HG02642 (cell line): ENCODE measurements around the gene C2CD4D.

Source experiments
- ATAC-seq: cut with Tn5 transposase; IDR thresholded peaks from one replicate; pipeline ENCODE4 v1.9.1; 2021; ENCODE audit warnings: mild to moderate bottlenecking; ENCODE audit not compliant: unreplicated experiment, poor library complexity

The C2CD4D gene

DNA sequence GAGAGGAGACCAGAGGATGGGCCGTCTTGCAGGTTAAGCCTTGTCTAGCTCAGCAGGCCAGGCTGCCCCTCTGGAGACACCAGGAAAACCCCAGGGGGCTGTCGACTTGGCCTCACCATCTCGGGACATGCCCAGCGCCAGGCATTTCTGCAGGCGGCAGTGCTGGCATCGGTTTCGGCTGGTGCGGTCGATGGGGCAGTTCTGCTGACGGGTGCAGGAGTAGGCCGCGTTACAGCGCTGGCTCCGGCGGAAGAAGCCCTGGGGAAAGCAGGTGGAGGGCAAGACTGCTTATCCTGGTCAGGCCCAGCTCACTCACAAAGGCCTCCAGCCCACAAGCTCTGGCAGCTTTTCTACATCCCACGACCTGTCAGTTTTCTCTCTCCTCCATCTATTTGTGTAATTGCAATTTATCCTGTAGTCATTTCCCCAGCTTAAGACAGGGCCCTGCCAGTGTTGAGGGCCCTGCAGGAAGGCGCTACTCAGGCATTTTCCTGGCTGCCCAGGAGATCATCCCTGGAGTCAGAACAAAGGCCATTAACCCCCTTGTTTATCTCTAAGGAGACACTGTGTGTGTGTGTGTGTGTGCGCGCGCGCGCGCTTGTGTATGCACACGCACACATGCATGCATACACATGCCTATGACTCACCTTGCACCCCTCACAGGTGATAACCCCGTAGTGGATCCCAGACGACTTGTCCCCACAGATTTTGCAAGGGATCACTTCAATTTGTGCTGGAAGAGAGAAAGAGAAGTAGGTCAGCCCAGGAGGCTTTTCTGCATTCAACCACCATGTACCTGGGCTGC, 22.9 kb downstream of the C2CD4D start:
- ATAC-seq = no peak

DNA sequence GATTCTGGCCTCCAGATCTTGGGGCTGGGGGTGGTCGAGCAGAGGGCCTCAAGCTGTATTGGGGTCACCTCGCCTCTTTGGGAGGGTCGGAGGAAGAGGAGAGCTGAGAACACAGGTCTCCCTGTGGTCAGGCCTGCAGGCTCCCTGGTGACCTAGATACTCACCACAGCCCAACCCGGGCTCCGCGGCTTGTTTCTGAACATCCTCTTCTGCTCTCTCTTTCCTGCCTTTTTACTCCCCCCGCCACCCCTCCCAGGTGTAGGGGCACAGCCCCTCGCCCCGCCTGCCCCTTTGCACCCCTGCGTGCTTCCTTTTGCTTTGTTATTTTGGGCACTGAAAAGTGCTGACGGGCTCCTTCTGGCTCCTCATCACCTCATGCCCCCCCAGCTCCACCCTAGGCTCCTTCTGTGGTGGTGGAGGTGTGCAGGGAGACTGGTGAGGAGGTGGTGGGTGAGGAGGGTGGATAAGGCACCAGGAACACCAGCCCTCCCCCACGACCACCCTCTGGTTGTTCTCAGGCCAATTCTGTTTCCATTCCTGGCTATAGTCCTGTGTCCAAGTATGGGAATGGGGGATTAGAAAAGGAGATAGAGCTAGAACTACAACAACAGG, 23.8 kb downstream of the C2CD4D start:
- no peak for ATAC-seq

DNA sequence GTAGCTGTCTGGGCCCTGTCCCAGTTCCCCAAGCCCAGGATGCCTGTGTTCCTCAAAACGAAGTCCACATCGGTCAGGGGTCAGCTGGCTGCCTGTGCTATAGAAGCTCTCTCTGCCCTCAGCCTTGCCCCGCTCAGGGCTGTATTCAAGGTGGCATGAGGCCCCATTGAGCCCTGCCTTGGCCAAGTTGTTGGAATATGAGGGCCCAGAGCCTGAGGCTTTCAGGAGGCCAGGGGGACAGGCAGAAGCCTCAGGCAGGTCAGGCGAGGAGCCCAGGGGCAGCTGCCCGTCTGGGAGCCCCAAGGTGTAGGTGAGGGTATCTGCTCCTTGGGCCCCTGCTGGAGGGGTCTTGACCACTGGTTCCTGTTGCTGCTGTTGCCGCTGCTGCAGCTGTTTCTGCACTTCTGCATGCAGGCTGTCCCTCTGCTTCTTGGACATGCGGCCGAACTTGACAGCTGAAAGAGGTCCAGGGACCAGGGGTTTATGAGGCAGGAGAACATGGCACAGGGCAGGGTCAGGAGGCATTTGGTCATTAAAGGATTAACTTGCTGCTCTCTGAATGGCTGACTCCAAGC, 24.6 kb downstream of the C2CD4D start:
- no peak for ATAC-seq

DNA sequence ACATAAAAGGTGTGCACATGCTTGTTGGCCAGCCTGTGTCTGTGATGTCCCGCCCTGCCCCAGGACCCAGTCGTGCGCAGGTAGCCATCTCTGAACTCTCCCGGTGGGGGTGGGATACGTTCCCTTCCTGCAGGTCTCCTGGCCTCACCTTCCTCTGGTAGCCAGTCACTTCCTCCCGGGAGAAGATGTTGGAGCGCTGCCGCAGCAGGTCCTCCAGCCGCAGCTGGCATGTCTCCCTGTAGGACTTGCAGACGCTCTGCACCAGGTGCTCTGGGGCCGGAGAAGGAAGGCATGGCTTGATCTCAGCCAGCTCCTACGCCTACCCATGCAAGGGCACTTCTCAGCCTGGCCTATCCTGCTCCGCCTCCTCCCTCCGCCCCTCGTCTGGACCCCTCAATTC, 25.2 kb downstream of the C2CD4D start:
- ATAC-seq = no peak

DNA sequence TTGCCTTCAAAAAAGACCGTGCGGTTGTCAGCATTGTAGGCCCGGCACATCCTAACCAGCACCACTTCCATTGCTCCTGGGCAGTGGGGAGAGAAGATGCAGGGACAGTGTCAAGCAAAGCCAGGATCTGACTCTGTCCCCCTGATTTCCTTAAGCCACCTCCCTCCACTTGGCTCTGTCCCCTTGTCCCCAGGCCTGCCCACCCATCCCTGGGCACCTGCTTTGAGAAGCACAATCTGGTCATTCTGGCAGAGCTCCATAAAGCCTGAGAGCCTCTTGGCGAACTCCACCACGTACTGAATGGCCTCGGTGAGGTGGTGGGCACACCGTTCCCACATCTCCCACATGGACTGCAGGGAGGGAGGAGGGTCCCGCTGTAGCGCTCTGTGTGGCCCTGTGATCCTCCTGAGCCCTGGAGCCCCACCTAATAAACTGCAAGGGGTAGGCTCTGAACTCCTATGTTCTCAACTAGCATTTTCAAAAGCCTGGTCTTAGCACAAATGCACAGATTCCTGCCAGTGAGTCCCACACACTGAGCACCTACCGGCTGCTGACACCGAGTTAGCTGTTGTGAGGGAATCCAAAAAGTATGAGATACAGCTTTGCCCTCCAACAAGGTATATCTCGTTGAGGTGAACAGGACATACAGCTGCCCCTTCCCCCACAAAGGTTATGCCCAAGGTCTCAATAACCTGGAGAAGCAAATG, 26.2 kb downstream of the C2CD4D start:
- ATAC-seq = no peak

DNA sequence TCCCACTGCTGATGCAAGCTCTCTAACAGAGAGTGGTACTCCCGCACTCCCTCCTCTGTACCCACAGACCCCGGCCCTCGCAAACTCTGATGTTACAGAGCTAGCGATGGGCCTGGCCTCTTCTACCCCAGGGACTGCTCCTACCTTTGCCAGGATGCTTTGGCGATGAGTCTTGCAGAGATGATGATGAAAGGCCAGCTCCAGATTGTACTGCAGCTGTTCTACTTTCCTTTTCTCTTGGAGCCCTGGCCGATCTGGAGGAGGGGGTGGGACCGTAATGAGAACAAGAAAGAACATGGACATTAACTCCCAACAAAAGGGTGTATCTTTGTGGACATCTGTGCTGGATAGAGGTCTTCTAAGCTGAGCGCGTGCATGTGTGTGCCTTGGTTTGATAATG, 28.4 kb downstream of the C2CD4D start:
- ATAC-seq = no peak

DNA sequence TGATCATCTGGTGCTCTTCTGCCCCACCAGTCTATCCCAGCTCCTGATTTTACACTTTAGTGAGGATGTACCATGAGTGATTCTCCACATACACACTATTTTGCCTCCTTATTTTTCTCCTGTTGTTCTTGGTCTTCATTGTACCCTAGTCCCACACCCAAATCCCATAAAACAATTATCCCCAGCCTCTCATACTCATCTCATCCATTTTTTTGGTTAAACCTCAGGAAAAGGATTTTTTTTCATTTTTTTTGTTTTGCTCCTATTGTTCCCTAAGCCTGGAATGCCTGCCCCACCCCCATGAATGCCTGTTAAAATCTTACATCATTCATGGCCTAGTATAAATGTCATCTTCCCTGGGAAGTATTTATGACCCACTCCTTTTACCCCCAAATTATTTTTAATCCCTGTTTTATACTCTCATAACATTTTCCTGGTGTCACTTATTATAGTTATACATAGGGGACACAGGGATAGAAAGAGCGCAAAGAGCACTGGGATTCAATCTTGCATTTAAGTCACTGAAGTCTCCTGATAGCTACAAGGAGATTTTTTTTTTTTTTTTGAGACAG, 29.5 kb downstream of the C2CD4D start:
- no peak for ATAC-seq

DNA sequence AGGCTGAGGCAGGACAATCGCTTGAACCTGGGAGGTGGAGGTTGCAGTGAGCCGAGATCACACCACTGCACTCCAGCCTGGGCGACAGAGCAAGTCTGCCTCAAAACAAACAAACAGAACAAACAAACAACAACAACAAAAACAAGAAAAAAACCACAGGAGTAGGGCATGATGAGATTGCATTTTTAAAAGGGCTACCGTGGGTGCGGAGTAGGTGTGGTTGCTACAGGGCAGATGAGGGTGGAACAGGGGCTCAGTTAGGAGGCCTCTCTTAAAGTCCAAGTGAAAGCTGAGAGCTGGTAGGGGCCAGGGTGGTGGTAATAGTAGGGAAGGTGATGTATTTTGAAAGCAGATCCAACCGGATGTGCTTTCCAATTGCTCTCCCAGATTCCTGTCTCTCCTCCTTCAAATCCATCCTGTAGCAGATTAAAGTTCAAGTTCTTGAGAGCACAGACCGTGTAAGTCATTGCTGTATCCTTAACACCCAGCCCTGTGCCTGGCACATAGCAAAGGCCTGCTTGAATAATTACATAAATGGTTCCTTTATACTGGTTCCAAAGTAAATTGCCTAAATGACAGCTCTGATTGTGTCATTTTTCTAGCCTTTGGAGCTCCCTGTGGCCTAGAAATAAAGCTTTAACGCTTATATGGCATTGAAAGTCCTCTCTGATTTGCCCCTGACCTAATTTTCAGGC, 30.2 kb downstream of the C2CD4D start:
- no peak for ATAC-seq

DNA sequence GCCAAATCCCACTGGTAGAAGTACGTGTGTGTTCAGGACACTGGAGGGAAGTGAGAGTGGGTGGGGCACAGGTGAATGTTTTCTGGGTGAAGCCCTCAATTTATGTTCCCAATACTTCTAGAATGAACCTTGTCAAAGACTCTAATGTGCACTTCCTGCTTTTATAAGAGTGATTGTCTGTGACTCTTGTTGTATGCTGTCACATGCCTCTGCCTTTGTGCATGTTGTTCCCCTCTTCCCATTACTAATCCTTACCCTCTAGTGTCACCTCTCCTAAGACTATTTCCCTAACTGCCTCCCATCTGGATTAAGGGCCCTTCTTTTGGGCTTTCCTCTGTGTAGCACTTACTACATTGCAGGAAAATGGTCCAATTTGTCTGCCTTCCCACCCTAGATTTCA, 31.9 kb downstream of the C2CD4D start:
- ATAC-seq = no peak

DNA sequence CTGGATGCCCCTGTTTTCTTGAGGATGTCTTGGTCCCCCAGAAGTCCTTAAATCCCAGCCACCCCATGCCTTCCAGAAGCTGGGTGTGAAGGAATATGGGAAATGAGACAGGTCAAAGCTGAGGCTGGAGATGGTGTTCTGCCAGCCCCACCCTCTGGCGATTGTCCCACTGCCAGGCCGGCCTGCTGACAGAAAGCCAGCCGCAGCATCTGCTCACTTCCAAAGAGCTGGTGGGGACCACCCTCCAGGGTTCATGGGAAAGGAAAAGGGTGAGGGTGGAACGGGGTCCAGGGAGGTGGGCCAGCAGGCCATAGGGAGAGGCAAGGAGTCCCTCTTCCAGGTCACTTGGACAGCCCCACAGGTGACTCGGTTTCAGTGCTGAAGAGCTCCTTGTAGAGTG, 32.5 kb downstream of the C2CD4D start:
- ATAC-seq = no peak

DNA sequence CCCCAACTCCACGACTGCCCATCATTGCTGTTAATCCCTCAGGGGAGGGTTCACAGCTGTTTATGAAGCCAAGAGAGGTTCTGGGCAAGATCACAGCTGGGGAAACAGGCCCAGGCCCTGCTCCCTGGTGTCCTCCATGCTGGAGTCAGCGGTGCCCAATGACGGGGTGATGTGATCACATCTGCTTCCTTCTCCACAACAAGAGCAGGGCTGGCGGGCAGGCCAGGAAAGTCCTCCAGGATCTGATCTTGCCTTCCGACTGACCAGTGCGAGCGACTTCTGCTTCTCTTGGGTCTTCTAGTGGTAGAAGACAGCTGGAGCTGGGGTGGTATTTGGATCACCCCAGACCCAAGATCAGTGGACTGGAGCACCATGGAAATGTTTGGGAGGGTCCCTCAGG, 33.5 kb downstream of the C2CD4D start:
- ATAC-seq = no peak

DNA sequence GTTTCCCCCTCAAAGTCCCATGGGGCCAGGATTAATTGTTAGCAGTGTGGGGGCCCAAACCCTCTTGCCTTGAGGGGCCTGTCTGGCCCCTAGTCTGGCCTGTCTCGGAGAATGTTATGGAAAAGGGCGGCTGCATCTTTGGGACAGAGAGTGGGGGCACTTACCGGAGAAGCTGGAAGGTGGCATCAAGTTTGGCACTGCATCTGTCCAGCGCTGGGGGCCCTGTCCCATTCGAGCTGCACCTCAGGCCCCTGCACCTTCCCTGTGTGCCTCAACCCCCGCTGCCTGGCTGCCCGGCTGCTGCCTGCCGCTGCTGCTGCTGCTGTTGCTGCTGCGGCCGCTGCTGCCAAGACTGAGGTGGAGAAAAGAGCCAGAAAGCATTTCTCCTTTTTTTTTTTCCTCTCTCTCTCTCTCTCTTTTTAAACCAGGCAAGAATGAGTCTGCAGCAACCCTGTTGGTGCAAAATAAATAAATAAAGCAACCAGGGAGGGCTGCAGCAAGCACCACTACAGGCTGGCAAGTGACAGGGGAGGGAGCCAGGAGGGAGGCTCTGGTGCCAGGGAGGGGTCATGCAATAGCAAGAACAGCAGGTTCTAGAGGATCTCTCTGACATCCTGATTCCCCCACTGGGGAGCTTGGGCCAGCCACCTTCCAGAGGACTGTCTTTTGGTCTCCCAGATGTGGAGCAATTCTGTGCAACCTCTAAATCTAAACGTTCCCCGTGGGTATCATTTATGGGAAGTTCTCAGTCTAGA, 34.4 kb downstream of the C2CD4D start, which contains the start of gene LINGO4:
TSS of gene LINGO4 (minus strand) at position 354 of the 755 bp plus-strand sequence. CDS start 2,715 bp downstream, outside the sequence.
- ATAC-seq = no peak

DNA sequence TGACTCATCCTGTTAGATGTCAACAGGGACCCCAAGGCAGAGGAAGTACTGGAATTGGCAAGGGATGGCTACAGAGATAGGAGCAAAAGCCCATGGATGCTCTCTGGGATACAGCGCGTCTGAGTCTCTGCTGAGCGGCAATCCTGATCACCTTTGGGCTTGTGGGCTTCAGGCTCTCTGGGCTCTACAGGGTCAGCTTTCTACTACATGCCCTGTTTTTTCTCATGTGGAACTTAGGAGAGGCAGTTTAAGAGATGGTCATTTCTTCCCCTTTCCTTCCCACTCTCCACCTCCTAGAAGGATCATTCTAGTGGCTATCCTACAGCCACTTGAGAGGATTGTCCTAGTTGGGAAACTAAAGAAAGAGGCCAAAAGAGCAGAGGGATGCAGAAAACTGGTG, 35.7 kb downstream of the C2CD4D start:
- no peak for ATAC-seq

DNA sequence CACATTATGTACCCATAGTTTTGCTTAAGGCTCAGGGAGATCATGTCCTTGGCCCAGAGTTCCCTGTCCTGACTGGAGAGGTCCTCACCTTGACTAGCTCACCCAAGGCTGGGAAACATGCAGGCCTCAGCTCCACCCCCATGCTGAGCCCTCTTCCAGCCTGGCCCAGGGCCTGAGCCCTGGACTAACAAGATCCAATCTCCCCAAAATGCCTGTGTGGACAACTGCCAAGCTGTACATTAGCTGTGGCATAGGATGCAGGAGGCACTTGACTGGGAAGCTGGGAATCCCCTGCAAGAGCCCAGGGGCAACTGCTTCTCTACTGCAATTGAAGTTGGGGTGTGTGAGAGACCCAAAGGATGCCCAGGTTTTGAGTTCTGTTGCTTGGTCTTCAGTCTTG, 36.5 kb downstream of the C2CD4D start:
- ATAC-seq = no peak

DNA sequence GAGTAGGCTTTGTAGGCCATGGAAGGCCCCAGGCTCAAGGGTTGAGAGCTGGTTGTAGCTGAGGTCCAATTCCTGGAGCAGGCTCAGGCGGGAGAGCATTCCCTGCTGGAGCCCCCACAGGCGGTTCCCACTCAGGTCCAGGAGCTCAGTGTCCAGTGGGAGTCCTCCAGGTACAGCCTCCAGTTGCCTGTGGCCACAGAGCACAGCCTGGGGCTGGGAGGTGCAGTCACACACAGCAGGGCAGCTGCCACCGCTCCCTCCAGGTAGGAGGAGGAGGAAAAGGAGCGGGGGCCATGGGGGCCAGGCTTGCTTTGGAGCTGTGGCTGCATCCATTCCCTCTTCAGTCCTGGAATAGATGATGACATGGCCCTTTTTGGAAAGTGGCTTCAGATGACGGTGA, 37.2 kb downstream of the C2CD4D start:
- ATAC-seq = no peak

DNA sequence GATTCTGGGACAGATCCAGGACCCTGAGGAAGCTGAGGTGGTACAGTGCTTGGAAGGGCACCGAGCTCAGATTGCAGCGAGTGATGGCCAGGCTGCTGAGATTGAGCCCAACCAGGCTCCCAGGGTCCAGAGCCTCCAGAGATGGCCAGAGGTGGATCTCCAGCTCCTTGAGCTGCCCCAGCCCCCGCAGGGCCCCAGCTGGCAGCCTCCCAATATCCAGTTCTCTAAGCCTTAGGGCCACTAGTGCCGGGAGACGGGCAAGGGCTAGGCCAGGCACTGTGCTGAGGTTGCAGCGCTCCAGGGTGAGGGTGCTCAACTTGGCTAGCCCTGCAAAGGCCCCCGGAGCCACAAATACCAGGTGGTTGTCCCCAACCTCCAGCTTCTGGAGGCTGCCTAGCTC, 37.8 kb downstream of the C2CD4D start:
- ATAC-seq = no peak

DNA sequence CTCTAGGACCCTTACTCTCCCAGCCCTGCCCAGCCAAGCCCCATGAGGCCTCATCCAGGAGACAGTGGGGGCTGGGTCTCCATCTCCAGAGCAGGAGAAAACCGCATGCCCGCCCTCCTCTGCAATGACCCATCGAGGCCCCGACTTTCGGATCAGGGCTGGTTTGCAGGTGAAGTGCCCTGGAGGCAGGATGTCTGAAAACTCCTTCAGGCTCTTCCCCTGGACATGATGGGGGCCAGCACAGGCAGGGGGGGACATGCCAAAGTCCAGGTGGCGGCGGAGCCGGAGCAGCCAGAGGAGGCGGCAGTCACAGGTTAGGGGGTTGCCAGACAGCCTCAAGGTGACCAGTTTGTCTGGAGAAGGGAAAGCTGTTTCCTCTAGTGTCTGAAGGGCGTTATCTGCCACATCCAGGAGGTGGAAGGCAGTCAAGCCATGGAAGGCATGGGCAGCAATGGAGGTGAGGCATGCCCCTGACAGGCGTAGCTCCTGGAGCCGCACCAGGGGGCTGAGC, 38.3 kb downstream of the C2CD4D start:
- ATAC-seq = no peak

DNA sequence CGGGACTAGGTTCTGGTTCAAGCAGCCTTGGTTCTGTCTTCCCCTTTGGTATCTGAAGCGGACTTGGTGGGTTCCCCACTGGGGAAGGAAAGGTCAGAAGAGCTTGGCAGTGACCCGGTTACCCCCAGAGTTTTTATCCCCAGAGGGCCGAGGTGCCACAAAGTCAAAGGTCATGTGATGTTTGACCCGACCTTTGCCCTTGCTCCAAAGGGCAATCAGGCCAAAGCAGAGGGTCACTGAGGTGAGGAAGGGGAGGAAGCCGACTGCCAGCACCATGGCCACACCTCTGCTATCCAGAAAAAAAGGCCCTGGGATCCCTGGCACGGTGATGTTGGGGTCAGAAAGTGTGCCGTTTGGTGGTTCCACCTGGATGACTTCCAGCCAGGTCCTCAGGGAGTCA, 38.8 kb downstream of the C2CD4D start:
- no peak for ATAC-seq
